ENCODE data around the gene SRCAP.

Gene SRCAP

GRCh38 chr16:30651124-30652004 is 47.6 kb upstream of the SRCAP start:
- Histone ChIP-seq H4K20me1 (ENCODE audit: insufficient read depth, low read length) (no peaks in the 10 kb centered on the region), H3K9ac (ENCODE audit: low read length) (peak overlapping the region; percentile 84), H3K4me1 (ENCODE audit: low read length) (peaks cover 7% of the 10 kb centered on the region), H3F3A (ENCODE audit: insufficient read depth, low read length) (0 out of 2 replicates have a peak, but pooled peaks cover 13% of the 10 kb centered on the region), H3K4me3 (ENCODE audit: low read length) (peak overlapping the region; percentile 68), H3K79me2 (ENCODE audit: low read length) (peaks cover 20% of the 10 kb centered on the region), H3K36me3 (replicated peaks; ENCODE audit: insufficient read depth, low read length) (no peaks in the 10 kb centered on the region), H3K27me3 (replicated peaks; ENCODE audit: insufficient read depth, low read length) (no peaks in the 10 kb centered on the region), H3K27ac (ENCODE audit: low read length) (peak overlapping the region; percentile 74), H3K9me3 (replicated peaks; ENCODE audit: insufficient read depth, low read length) (no peaks in the 10 kb centered on the region), H3K9me2 (replicated peaks; ENCODE audit: insufficient read depth, low read length) (no peaks in the 10 kb centered on the region), H3K4me2 (ENCODE audit: low read depth, low read length) (peak overlapping the region; percentile 72), H2AFZ (ENCODE audit: low read length) (peak overlapping the region; percentile 50)
- TF ChIP-seq CTCF (IDR thresholded peaks at IDR 0.05; ENCODE audit: low read length) = peak; percentile 74
- no peak for TF ChIP-seq EZH2phosphoT487 (IDR thresholded peaks at IDR 0.05; ENCODE audit: low read length)
- DNase-seq = peak; percentile 88

GRCh38 chr16:30652005-30652296 is 47.0 kb upstream of the SRCAP start:
- TF ChIP-seq CTCF (IDR thresholded peaks at IDR 0.05; ENCODE audit: low read length) = no peak
- TF ChIP-seq EZH2phosphoT487 (IDR thresholded peaks at IDR 0.05; ENCODE audit: low read length) = no peak
- TF ChIP-seq EZH2 (optimal IDR thresholded peaks at IDR 0.05; ENCODE audit: low read depth, low read length) = no peak
- Histone ChIP-seq H3K9me3 (replicated peaks; ENCODE audit: insufficient read depth, low read length) (no peaks in the 10 kb centered on the region), H3K9me2 (replicated peaks; ENCODE audit: insufficient read depth, low read length) (no peaks in the 10 kb centered on the region), H3K36me3 (replicated peaks; ENCODE audit: insufficient read depth, low read length) (no peaks in the 10 kb centered on the region), H3K27me3 (replicated peaks; ENCODE audit: insufficient read depth, low read length) (no peaks in the 10 kb centered on the region), H3F3A (ENCODE audit: insufficient read depth, low read length) (peaks cover 18% of the 10 kb centered on the region; the same call in 1 of the 2 replicates), H2AFZ (ENCODE audit: low read length) (peak overlapping the region; percentile 30; the same call in 1 of the 2 replicates), H3K27ac (ENCODE audit: low read length) (peak overlapping the region; percentile 31; the same call in 1 of the 2 replicates), H4K20me1 (ENCODE audit: insufficient read depth, low read length) (no peaks in the 10 kb centered on the region), H3K4me1 (ENCODE audit: low read length) (peaks cover 7% of the 10 kb centered on the region), H3K9ac (ENCODE audit: low read length) (peak overlapping the region; percentile 84; the same call in 1 of the 2 replicates), H3K4me3 (ENCODE audit: low read length) (peak overlapping the region; percentile 68), H3K4me2 (ENCODE audit: low read depth, low read length) (peak overlapping the region; percentile 72), H3K79me2 (ENCODE audit: low read length) (peaks cover 20% of the 10 kb centered on the region)
- no peak for DNase-seq

GRCh38 chr16:30652718-30653117 is 46.3 kb upstream of the SRCAP start:
- H3K4me3 ChIP-seq (ENCODE audit: low read length) = no peak overlapping the region
- TF ChIP-seq CTCF (IDR thresholded peaks at IDR 0.05; ENCODE audit: low read length) (no peak), EZH2 (optimal IDR thresholded peaks at IDR 0.05; ENCODE audit: low read depth, low read length) (no peak), EZH2phosphoT487 (IDR thresholded peaks at IDR 0.05; ENCODE audit: low read length) (no peak)
- H3K27ac ChIP-seq (ENCODE audit: low read length) = no peak overlapping the region
- peaks cover 7% of the 10 kb centered on the region for H3K4me1 ChIP-seq (ENCODE audit: low read length)
- H3K9me3 ChIP-seq (replicated peaks; ENCODE audit: insufficient read depth, low read length) = no peaks in the 10 kb centered on the region
- H3K36me3 ChIP-seq (replicated peaks; ENCODE audit: insufficient read depth, low read length) = no peaks in the 10 kb centered on the region
- H4K20me1 ChIP-seq (ENCODE audit: insufficient read depth, low read length) = no peaks in the 10 kb centered on the region
- H2AFZ ChIP-seq (ENCODE audit: low read length) = no peak overlapping the region
- H3K4me2 ChIP-seq (ENCODE audit: low read depth, low read length) = no peak overlapping the region
- H3K27me3 ChIP-seq (replicated peaks; ENCODE audit: insufficient read depth, low read length) = no peaks in the 10 kb centered on the region
- H3K79me2 ChIP-seq (ENCODE audit: low read length) = peaks cover 20% of the 10 kb centered on the region
- no peak overlapping the region for H3K9ac ChIP-seq (ENCODE audit: low read length)
- no peaks in the 10 kb centered on the region for H3K9me2 ChIP-seq (replicated peaks; ENCODE audit: insufficient read depth, low read length)
- no peak for DNase-seq
- peaks cover 25% of the 10 kb centered on the region for H3F3A ChIP-seq (ENCODE audit: insufficient read depth, low read length)

Measured in MM.1S (cell line).